Endothelial cell (in vitro differentiated cells): ENCODE measurements around the gene JAKMIP2. TPM values are rescaled to one million over a fixed set of nuclear protein-coding genes. Genes with fewer than 3 reads are reported as not detected.

ENCODE experiments used
- DNase-seq: peaks from one replicate; pipeline ENCODE4 v3.0.0; 2021; ENCODE audit warnings: low spot score
- H3K27ac Mint-ChIP-seq: one replicate; pipeline ENCODE4 v1.8.0; 2021; ENCODE audit warnings: mixed read lengths, inconsistent platforms; ENCODE audit not compliant: unreplicated experiment
- H3K27me3 Mint-ChIP-seq: one replicate; pipeline ENCODE4 v1.8.0; 2021; ENCODE audit warnings: mild to moderate bottlenecking, moderate library complexity, mixed read lengths, inconsistent platforms; ENCODE audit not compliant: unreplicated experiment
- H3K36me3 Mint-ChIP-seq: one replicate; pipeline ENCODE4 v1.8.0; 2021; ENCODE audit warnings: mild to moderate bottlenecking, low read depth, mixed read lengths, inconsistent platforms; ENCODE audit not compliant: unreplicated experiment
- H3K4me1 Mint-ChIP-seq: one replicate; pipeline ENCODE4 v1.8.0; 2021; ENCODE audit warnings: mild to moderate bottlenecking, mixed read lengths, inconsistent platforms; ENCODE audit not compliant: unreplicated experiment
- H3K4me3 Mint-ChIP-seq: one replicate; pipeline ENCODE4 v1.8.0; 2021; ENCODE audit warnings: mild to moderate bottlenecking, mixed read lengths, inconsistent platforms; ENCODE audit not compliant: unreplicated experiment
- H3K9me3 Mint-ChIP-seq: one replicate; pipeline ENCODE4 v1.8.0; 2021; ENCODE audit warnings: mixed read lengths, inconsistent platforms; ENCODE audit not compliant: unreplicated experiment
- CTCF ChIP-seq: fragments of 200-600 bp; sonication (generic); IDR thresholded peaks from one replicate; pipeline ENCODE4 v1.5.0; 2021; ENCODE audit warnings: antibody characterized with exemption; ENCODE audit not compliant: unreplicated experiment
- total RNA-seq: library from RNA; stranded (reverse); fragmentation: NEBNext Ultra II Directional; extraction: Animal tissue kit (Norgen Biotek cat#: 25700); gene quantifications from one replicate; pipeline ENCODE4 v1.2.1, GENCODE V29; 2021; ENCODE audit not compliant: unreplicated experiment

Gene JAKMIP2
- total RNA-seq, 1 donor from 2014 or later, result 4.3 TPM

GRCh38 chr5:147699496-147700088, 82.9 kb downstream of the JAKMIP2 start:
- peaks cover 8% of the 10 kb centered on the region for H3K9me3 Mint-ChIP-seq
- H3K4me3 Mint-ChIP-seq, result no peak overlapping the region
- no peak overlapping the region for H3K27ac Mint-ChIP-seq
- no peaks in the 10 kb centered on the region for H3K4me1 Mint-ChIP-seq
- no peak for TF ChIP-seq CTCF
- H3K27me3 Mint-ChIP-seq, result no peaks in the 10 kb centered on the region
- H3K36me3 Mint-ChIP-seq, result peaks cover 20% of the 10 kb centered on the region
- no peak for DNase-seq

GRCh38 chr5:147697380-147697779, 85.1 kb downstream of the JAKMIP2 start:
- no peak for DNase-seq
- TF ChIP-seq CTCF, result no peak
- H3K4me3 Mint-ChIP-seq, result no peak overlapping the region
- no peak overlapping the region for H3K27ac Mint-ChIP-seq
- no peaks in the 10 kb centered on the region for H3K27me3 Mint-ChIP-seq
- peaks cover 20% of the 10 kb centered on the region for H3K36me3 Mint-ChIP-seq
- peaks cover 8% of the 10 kb centered on the region for H3K9me3 Mint-ChIP-seq
- H3K4me1 Mint-ChIP-seq, result no peaks in the 10 kb centered on the region

- H3K36me3 Mint-ChIP-seq, result peaks cover 20% of the 10 kb centered on the region
- H3K4me3 Mint-ChIP-seq, result no peak overlapping the region
- H3K9me3 Mint-ChIP-seq, result peaks cover 8% of the 10 kb centered on the region
- TF ChIP-seq CTCF, result no peak
- no peaks in the 10 kb centered on the region for H3K27me3 Mint-ChIP-seq
- no peak overlapping the region for H3K27ac Mint-ChIP-seq
- DNase-seq, result no peak
- no peaks in the 10 kb centered on the region for H3K4me1 Mint-ChIP-seq
Measured at GRCh38 chr5:147694772-147695171, 87.8 kb downstream of the JAKMIP2 start.

- Mint-ChIP-seq H3K27ac (no peak overlapping the region), H3K4me3 (no peak overlapping the region), H3K4me1 (no peaks in the 10 kb centered on the region), H3K36me3 (peaks cover 10% of the 10 kb centered on the region), H3K27me3 (no peaks in the 10 kb centered on the region), H3K9me3 (peaks cover 8% of the 10 kb centered on the region)
- DNase-seq, result no peak
- no peak for TF ChIP-seq CTCF
Measured at GRCh38 chr5:147693233-147693632, 89.3 kb downstream of the JAKMIP2 start.

- H3K27me3 Mint-ChIP-seq, result no peaks in the 10 kb centered on the region
- DNase-seq, result no peak
- H3K4me3 Mint-ChIP-seq, result no peak overlapping the region
- H3K27ac Mint-ChIP-seq, result no peak overlapping the region
- no peaks in the 10 kb centered on the region for H3K9me3 Mint-ChIP-seq
- H3K4me1 Mint-ChIP-seq, result no peaks in the 10 kb centered on the region
- H3K36me3 Mint-ChIP-seq, result no peaks in the 10 kb centered on the region
- no peak for TF ChIP-seq CTCF
Measured at GRCh38 chr5:147691130-147691529, 91.4 kb downstream of the JAKMIP2 start.
